T follicular helper cell (primary cell): ENCODE data around the gene AMBRA1.

Experiments used
- DNase-seq: peaks from one replicate; pipeline ENCODE4 v3.0.0-alpha.2; 2020; ENCODE audit warnings: low read depth

The AMBRA1 gene

GRCh38 chr11:46506483-46506791, 87.4 kb downstream of the AMBRA1 start:
- no peak for DNase-seq

GRCh38 chr11:46505741-46506482, 87.9 kb downstream of the AMBRA1 start:
- no peak for DNase-seq

DNA sequence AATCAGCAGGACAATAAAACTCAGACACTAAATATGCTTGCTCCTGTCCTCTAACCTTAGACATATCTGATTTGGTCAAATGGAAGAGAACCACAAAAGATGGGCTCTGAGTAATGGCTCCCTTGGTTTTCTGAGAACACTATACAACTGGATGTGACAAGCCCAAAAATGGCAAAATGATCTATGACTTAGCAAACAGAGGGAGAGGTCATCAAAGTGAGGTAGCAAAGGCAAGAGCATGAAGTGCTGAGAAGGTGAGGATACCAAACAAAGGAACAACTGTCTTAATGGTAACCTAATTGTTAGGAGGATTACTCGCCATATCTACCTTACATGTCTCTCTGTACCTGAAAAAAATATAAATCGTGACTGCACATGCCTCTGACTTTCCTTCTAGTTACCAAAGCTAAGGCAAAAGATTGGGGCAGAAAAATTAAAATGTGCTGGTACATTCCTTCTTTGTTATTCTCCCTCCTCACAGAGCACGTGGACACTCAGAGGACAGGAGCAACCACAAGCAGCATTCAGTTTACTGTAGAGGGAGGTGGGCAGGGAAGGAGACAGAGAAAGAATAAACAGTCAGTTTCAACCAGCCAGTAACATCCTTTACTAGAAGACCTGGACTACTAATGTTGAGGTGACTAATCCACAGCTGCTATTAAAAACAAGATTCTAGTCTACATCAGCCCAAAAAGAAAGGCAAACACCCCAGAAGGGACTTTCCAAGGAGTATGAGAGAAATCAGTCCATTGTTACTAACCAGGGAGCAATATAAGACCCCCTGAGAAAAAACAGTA, 88.8 kb downstream of the AMBRA1 start:
- DNase-seq, result no peak

DNA sequence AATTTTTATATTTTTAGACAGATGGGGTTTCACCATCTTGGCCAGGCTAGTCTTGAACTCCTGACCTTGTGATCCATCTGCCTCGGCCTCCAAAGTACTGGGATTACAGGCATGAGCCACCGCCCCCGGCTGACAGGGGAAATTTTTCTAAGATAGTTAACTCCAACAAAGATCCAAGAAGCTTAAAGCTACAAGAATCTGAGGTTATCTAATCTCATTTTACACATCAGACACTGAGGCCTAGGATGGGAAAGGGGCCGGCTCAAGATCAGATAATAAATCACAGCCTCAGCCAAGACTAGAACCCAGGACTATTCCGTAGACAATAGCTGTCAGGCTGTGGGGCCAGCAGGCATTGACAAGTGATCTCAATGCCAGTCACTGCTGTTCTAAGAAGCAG, 94.0 kb downstream of the AMBRA1 start:
- DNase-seq, result no peak

GRCh38 chr11:46498968-46499367, 94.9 kb downstream of the AMBRA1 start:
- no peak for DNase-seq

- no peak for DNase-seq
Observed at GRCh38 chr11:46498179-46498578, 95.6 kb downstream of the AMBRA1 start.

- no peak for DNase-seq
Observed at GRCh38 chr11:46497498-46497897, 96.3 kb downstream of the AMBRA1 start.

GRCh38 chr11:46493791-46494190, 100.0 kb downstream of the AMBRA1 start:
- DNase-seq, result no peak

DNA sequence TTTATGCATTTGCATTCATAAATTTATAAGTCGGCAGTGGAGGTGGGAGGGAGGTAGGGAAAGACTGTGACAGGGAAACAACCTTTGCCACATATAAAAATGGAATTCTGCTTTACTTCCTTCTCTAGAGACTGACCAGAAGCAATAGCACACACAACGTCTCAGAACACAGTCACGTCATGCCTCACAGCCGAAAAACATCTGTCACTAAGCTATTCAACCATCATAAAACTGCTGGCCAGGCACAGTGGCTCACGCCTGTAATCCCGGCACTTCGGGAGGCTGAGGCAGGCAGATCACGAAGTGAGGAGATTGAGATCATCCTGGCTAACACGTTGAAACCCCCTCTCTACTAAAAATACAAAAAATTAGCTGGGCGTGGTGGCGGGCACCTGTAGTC, 101.3 kb downstream of the AMBRA1 start:
- no peak for DNase-seq

- no peak for DNase-seq
Observed at GRCh38 chr11:46491661-46492330, 102.0 kb downstream of the AMBRA1 start.

DNA sequence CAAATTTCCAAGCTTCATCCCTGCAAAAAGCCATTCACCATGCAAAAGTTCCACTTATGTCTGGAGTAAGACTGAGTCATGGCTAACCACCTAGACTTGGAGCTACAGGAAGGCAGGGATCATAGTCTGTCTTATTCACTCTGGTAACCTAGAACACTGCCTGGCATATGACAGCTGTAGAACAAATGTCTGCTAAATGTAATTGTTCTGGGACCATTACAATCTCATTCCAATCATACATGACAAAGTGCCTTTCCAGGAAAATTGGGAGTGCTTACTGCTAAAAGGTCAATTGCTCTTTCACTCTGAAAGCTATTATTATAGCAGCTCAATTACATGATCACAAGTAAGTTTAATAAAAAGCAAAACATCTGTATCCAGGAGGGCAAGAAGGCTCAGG, 103.2 kb downstream of the AMBRA1 start:
- no peak for DNase-seq

DNA sequence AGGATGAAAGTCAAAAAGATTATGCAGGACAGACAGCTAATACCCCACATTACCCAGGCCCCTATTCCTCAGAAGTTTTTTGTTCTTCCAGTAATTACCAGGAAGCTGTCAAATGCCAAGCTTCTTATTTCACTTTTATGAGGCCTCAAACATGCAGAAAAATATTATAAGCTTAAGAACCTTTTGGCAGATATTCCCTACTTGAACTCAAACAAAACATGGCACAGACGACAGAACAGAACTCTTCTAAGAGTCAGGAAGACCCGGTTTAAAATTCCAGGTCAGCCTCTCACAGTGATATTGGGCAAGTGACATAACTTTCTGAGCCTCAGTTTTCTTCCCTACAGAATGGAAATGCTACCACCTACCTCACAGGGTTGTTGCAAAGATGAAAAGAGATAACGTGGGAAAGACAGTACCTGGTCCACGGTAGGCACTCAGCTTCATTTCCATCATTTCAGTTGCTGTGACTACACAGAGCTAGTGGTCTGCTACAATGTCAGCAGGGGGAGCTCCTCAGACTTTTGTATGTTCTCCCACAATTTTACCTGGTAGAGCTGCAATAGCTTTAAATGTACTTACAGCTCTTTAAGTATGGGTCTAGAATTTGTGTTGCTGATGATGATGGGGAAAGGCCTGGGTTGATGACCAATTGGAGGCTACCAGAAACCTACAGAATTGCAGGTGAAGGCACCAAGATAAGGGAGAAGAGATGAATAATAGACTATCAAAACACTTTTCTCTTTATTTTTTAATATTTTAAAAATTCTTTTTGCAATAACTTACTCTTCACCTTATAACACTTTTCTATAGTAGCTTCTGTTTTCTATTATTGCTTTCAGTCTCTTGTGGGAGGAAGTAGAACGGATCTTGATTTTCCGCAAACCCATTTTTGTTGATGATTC, 103.9 kb downstream of the AMBRA1 start:
- DNase-seq, result peak; percentile 4

- DNase-seq, result no peak
Observed at GRCh38 chr11:46485856-46486443, 107.9 kb downstream of the AMBRA1 start.

DNA sequence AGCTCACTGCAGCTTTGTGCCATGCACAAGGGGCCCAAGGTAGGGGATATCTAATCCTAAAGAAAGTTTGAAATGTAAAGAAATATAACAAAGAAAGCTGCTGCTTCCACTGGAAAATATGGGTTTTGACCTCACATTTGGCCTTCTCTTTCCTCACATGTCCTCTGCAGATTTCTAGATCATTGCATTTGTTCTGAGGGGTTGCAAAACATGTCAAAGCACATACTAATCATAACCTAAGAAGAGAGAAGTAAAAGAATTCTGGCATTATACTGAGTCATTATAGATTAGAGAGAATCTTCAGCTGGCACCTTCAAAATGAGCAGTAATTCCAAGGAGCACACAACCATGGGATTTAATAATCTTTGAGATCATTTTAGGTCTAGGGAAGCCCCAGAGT, 109.7 kb downstream of the AMBRA1 start:
- DNase-seq, result no peak

DNA sequence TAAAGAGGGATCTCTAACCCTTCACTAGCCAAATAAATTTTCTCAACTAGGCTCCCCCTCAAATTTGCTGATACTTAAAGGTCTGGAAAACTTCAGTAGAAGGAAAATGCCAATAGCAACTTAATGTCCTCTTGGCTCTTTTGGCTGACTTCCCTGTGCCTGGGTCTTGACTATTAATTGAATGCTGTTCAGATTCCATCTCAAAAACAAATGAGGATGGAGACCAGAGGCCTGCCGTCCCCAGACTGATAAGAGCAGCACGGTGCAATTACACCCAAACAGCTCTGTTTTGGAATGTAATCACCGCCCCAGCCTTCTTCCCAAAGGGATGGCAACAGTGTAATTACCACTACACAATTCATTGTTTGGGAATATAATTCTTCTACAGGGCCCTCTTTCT, 112.9 kb downstream of the AMBRA1 start:
- DNase-seq, result no peak

DNA sequence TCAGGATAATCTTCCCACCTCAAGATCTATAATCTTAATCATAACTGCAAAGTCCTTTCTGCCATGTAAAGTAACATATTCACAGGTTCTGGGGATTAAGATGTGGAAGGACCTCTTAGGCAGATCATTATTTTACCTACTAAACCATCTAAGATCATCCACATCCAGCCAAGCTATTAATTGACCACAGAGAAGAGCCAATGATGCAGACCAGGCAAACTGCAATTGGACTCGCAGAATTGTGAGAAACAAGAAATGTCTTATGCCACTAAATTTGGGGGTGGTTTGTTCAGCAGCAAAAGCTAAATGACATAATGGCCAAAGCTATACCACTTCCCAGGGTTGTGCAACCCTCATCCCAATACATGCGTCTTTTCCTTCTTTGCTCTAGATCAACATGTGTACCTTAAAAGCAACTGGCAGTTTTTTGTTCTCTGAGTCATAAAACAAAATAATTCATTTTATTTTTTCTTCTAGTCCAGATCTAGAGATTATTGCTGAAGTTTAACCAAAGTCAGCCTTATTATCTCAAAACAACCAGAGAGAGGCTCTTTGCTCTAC, 113.6 kb downstream of the AMBRA1 start:
- no peak for DNase-seq

- no peak for DNase-seq
Observed at GRCh38 chr11:46479601-46480000, 114.2 kb downstream of the AMBRA1 start.

DNA sequence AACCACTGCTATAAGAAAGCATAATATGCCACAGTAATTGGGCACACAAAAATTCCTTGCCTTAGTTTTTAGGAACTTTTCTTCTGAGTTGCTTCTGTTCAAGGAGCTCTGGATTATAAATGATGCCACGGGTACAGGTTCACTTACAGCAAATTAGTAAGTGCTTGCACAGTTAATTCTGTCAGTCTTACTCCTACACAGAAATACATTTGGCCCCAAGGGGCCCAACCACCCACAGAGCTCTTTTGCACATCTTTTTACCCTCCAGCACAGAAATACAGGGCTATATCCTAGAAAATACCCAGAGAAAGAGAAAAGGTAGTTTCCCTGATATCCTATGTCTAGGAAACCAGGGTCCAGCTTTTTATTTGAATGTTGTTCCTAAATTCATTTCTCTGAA, 115.6 kb downstream of the AMBRA1 start:
- DNase-seq, result no peak

DNA sequence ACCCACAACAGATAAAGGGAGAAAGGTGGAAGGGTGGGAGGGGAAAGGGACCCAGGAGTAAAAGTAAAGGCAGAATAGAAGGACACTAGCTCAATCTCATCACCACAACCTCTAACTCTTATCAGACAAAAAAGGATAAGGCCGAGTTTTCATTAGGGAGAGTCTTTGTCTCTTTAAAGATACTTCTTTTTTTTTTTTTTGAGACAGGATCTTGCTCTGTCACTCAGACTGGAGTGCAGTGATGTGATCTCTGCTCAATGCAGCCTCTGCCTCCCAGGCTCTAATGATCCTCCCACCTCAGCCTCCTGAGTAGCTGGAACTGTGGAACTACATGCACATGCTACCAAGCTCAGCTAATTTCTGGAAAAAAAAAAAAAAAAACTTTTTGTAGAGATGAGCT, 116.7 kb downstream of the AMBRA1 start:
- DNase-seq, result no peak

- DNase-seq, result no peak
Observed at GRCh38 chr11:46475926-46476545, 117.8 kb downstream of the AMBRA1 start.
